ENCODE measurements around the gene NDUFAF8.

NDUFAF8 gene

DNA sequence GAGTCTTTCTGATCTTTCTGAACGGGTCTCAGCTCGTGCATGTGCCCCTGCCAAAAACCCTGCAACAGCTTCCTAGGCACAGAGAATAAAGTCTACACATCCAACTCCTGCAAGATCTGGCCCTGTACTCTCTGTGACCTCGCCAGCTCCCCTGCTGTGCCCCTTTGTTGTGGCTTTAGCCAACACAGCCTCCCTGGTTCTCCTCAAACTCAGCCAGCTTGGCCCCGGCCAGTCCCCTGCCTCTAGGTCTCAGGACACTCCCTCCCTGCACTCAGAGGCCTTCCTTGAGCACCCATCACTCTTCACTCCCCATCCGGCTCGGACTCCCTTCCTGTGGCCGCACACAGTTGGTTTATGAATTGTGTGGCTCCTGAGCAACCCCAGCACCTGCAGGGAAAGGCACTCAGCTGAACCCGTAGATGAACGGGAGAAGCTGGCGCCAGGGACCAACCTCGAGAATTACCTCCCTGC, 17.7 kb upstream of the NDUFAF8 start:
- no peaks in the 10 kb centered on the region for H3K27me3 ChIP-seq (ENCODE audit: control insufficient read depth in 3 of 3, insufficient read depth in 3 of 3, low read depth in 1 of 3, low read length in 3 of 3)

DNA sequence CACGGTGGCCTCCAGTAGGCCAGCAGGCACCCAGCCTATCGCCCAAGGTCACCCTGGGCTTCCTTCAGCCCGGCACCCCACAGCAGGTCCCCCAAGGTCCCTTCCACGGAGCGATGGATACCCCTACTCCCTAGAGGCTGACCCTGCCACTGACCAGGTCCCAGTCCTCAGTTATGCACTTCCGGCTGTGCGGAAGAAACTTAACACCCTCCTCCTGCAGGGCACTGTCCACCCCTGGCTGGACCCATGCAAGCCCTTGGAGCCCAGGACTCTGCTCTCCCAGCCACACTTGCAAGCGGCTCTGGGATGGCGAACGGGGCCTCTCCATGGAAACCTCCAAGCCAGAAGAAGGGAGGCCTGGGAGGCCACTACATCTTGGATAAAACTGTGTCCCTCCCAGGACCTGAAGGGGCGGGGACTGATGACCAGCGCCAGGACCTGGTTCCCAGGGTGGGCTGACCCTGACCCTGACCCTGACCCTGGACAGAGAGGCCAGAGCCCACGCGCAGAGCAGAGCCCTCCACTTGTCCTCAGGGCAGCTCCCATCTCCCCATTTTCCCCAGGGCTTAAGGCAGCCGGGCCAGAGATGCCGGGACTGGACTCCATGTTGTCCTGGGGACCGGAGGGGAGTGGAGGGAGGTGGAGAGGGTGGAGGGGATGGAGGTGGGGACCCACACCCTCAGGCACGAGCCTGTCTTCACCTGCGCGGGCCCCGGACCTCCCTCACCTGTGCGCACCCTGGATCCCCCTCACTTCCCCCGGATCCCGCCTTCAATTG, 17.1 kb upstream of the NDUFAF8 start:
- Histone ChIP-seq H2AFZ (ENCODE audit: low read length) (peak overlapping the region; percentile 94), H3K4ac (ENCODE audit: low read length) (peak overlapping the region; percentile 89), H2BK120ac (ENCODE audit: low read depth, low read length) (no peak overlapping the region), H3K4me3 (ENCODE audit: low read length in 2 of 2) (peak overlapping the region; percentile 92 to 96), H2AK5ac (ENCODE audit: low read depth, low read length) (peak overlapping the region; percentile 84), H3K27ac (replicated peaks; ENCODE audit: low read length) (no peak overlapping the region), H3K9me3 (replicated peaks in 1 of 2; ENCODE audit: control insufficient read depth in 2 of 2, insufficient read depth in 1 of 2, low read depth in 1 of 2, low read length in 2 of 2) (peaks cover 0 to 2% of the 10 kb centered on the region in 2 donors), H2BK5ac (ENCODE audit: low read length) (peak overlapping the region; percentile 83), H3K18ac (ENCODE audit: low read length) (peak overlapping the region; percentile 70), H3K9ac (ENCODE audit: low read depth, low read length, poor library complexity) (peak overlapping the region; percentile 97), H3K79me1 (ENCODE audit: low read depth, low read length) (peaks cover 15% of the 10 kb centered on the region), H2BK12ac (ENCODE audit: low read length) (peak overlapping the region; percentile 6), H3K4me1 (ENCODE audit: control insufficient read depth in 2 of 2, insufficient read depth in 1 of 2, low read depth in 1 of 2, low read length in 2 of 2) (peaks cover 13 to 20% of the 10 kb centered on the region in 2 donors), H3K27me3 (ENCODE audit: control insufficient read depth in 3 of 3, insufficient read depth in 3 of 3, low read depth in 1 of 3, low read length in 3 of 3) (no peaks in the 10 kb centered on the region), H4K8ac (ENCODE audit: low read depth, low read length) (no peak overlapping the region), H3K14ac (ENCODE audit: low read length) (peak overlapping the region; percentile 82), H2BK15ac (ENCODE audit: low read length) (peak overlapping the region; percentile 81), H4K91ac (ENCODE audit: low read depth, low read length, poor library complexity) (no peak overlapping the region), H3K4me2 (ENCODE audit: insufficient read depth, low read length, poor library complexity, severe bottlenecking) (peak overlapping the region; percentile 96), H3K36me3 (replicated peaks in 1 of 2; ENCODE audit: control insufficient read depth in 2 of 2, insufficient read depth in 2 of 2, low read length in 2 of 2) (peaks cover 8 to 22% of the 10 kb centered on the region in 2 donors), H3K23ac (ENCODE audit: low read depth, low read length, poor library complexity) (peak overlapping the region; percentile 52)
- no peak for DNase-seq (ENCODE audit: low spot score)
- WGBS, 2 donors (ENCODE audit: extremely low coverage in 2 of 2, insufficient read length in 2 of 2, insufficient replicate concordance in 1 of 2): no CpG with 5 or more reads among the region's 24 CpGs

More for the DNA sequence above, 17.7 kb upstream of the NDUFAF8 start:
- no CpG with 5 or more reads among the region's 11 CpGs for WGBS, 2 donors (ENCODE audit: extremely low coverage in 2 of 2, insufficient read length in 2 of 2, insufficient replicate concordance in 1 of 2)
- Histone ChIP-seq H3K4me1 (ENCODE audit: control insufficient read depth in 2 of 2, insufficient read depth in 1 of 2, low read depth in 1 of 2, low read length in 2 of 2) (peaks cover 13 to 20% of the 10 kb centered on the region in 2 donors), H3K4me3 (ENCODE audit: low read length in 2 of 2) (peak overlapping the region; percentile 92 to 96), H3K14ac (ENCODE audit: low read length) (peak overlapping the region; percentile 63), H3K4me2 (ENCODE audit: insufficient read depth, low read length, poor library complexity, severe bottlenecking) (peak overlapping the region; percentile 96), H2BK12ac (ENCODE audit: low read length) (no peak overlapping the region), H2BK15ac (ENCODE audit: low read length) (no peak overlapping the region), H2BK5ac (ENCODE audit: low read length) (peak overlapping the region; percentile 83), H3K9me3 (replicated peaks in 1 of 2; ENCODE audit: control insufficient read depth in 2 of 2, insufficient read depth in 1 of 2, low read depth in 1 of 2, low read length in 2 of 2) (no peaks in the 10 kb centered on the region), H3K23ac (ENCODE audit: low read depth, low read length, poor library complexity) (peak overlapping the region; percentile 52), H3K27ac (replicated peaks; ENCODE audit: low read length) (no peak overlapping the region), H4K8ac (ENCODE audit: low read depth, low read length) (no peak overlapping the region), H2BK120ac (ENCODE audit: low read depth, low read length) (no peak overlapping the region), H2AK5ac (ENCODE audit: low read depth, low read length) (peak overlapping the region; percentile 84), H3K79me1 (ENCODE audit: low read depth, low read length) (peaks cover 20% of the 10 kb centered on the region), H3K18ac (ENCODE audit: low read length) (peak overlapping the region; percentile 70), H3K4ac (ENCODE audit: low read length) (no peak overlapping the region), H3K36me3 (replicated peaks in 1 of 2; ENCODE audit: control insufficient read depth in 2 of 2, insufficient read depth in 2 of 2, low read length in 2 of 2) (peaks cover 12 to 28% of the 10 kb centered on the region in 2 donors), H2AFZ (ENCODE audit: low read length) (no peak overlapping the region), H4K91ac (ENCODE audit: low read depth, low read length, poor library complexity) (no peak overlapping the region), H3K9ac (ENCODE audit: low read depth, low read length, poor library complexity) (peak overlapping the region; percentile 97)
- peak; percentile 52 for DNase-seq (ENCODE audit: low spot score)

DNA sequence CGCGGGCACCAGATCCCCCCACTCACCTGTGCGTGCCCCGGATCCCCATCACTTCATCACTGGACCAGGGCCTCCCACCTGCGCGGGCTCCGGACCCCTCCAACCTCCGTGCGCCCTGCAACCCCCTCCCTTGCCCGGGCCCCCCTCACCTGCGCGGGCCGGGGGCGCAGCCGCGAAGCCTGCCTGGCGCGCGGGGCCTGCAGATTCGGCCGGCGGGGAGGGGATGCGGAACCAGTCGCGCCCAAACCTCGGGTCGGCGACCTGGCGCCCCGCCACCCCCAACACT, 16.6 kb upstream of the NDUFAF8 start:
- no peak overlapping the region for H4K91ac ChIP-seq (ENCODE audit: low read depth, low read length, poor library complexity)
- peak overlapping the region; percentile 96 for H3K4me2 ChIP-seq (ENCODE audit: insufficient read depth, low read length, poor library complexity, severe bottlenecking)
- peaks cover 13 to 20% of the 10 kb centered on the region in 2 donors for H3K4me1 ChIP-seq (ENCODE audit: control insufficient read depth in 2 of 2, insufficient read depth in 1 of 2, low read depth in 1 of 2, low read length in 2 of 2)
- no peak overlapping the region for H2BK12ac ChIP-seq (ENCODE audit: low read length)
- no peak overlapping the region for H2BK120ac ChIP-seq (ENCODE audit: low read depth, low read length)
- peak overlapping the region; percentile 94 for H2AFZ ChIP-seq (ENCODE audit: low read length)
- H3K36me3 ChIP-seq (replicated peaks in 1 of 2; ENCODE audit: control insufficient read depth in 2 of 2, insufficient read depth in 2 of 2, low read length in 2 of 2): peaks cover 5 to 17% of the 10 kb centered on the region in 2 donors
- peak overlapping the region; percentile 92 to 96 for H3K4me3 ChIP-seq (ENCODE audit: low read length in 2 of 2)
- peak overlapping the region; percentile 84 for H2AK5ac ChIP-seq (ENCODE audit: low read depth, low read length)
- H3K18ac ChIP-seq (ENCODE audit: low read length): peak overlapping the region; percentile 69
- no peak overlapping the region for H3K27ac ChIP-seq (replicated peaks; ENCODE audit: low read length)
- no peak for DNase-seq (ENCODE audit: low spot score)
- peak overlapping the region; percentile 80 for H3K23ac ChIP-seq (ENCODE audit: low read depth, low read length, poor library complexity)
- H3K27me3 ChIP-seq (ENCODE audit: control insufficient read depth in 3 of 3, insufficient read depth in 3 of 3, low read depth in 1 of 3, low read length in 3 of 3): no peaks in the 10 kb centered on the region
- H3K79me1 ChIP-seq (ENCODE audit: low read depth, low read length): peaks cover 13% of the 10 kb centered on the region
- peak overlapping the region; percentile 83 for H2BK5ac ChIP-seq (ENCODE audit: low read length)
- no peak overlapping the region for H4K8ac ChIP-seq (ENCODE audit: low read depth, low read length)
- peak overlapping the region; percentile 89 for H3K4ac ChIP-seq (ENCODE audit: low read length)
- WGBS, 2 donors (ENCODE audit: extremely low coverage in 2 of 2, insufficient read length in 2 of 2, insufficient replicate concordance in 1 of 2): no CpG with 5 or more reads among the region's 30 CpGs
- peak overlapping the region; percentile 82 for H3K14ac ChIP-seq (ENCODE audit: low read length)
- H2BK15ac ChIP-seq (ENCODE audit: low read length): peak overlapping the region; percentile 81
- H3K9me3 ChIP-seq (replicated peaks in 1 of 2; ENCODE audit: control insufficient read depth in 2 of 2, insufficient read depth in 1 of 2, low read depth in 1 of 2, low read length in 2 of 2): peaks cover 0 to 2% of the 10 kb centered on the region in 2 donors
- H3K9ac ChIP-seq (ENCODE audit: low read depth, low read length, poor library complexity): peak overlapping the region; percentile 97
